ENCODE results near the gene R3HDM4.
A peak's percentile ranks its signal among the peaks of the same experiment; 100 is the strongest.

The R3HDM4 gene

DNA sequence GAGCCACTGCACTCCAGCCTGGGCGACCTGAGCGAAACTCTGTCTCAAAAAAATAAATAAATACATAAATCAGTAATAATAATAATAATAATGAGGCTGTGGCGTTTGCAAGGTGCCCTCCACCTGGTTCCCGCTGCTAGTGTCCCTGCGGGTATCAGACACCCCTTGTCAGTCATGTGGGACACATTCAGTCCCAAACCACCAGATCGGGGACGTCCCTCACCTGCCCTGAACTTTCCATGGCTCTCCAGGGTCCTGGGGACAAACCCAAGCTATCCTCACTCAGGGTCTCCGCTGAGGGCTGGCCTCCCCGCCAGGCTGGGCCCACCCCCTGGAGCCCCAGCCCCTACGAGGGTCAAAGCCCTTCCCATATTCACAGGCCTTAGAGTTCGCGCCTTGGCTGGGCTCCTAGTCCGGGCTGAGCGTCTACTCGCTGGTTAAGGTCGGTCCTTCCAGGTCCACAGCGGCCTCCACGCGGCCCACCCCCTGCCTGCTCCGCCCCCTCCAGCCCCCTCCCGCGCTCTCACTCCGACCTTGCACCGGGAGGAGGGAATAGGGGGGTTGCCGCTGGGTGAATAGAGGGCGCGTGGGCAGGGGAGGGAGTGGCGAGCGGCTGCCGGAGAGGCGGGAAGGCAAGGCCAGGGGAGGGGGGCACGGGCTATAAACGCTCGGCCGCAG, 3.8 kb upstream of the R3HDM4 start:
- peak in 1 of 3 donors; percentile 58 for DNase-seq (ENCODE audit: low read depth in 3 of 3)

DNA sequence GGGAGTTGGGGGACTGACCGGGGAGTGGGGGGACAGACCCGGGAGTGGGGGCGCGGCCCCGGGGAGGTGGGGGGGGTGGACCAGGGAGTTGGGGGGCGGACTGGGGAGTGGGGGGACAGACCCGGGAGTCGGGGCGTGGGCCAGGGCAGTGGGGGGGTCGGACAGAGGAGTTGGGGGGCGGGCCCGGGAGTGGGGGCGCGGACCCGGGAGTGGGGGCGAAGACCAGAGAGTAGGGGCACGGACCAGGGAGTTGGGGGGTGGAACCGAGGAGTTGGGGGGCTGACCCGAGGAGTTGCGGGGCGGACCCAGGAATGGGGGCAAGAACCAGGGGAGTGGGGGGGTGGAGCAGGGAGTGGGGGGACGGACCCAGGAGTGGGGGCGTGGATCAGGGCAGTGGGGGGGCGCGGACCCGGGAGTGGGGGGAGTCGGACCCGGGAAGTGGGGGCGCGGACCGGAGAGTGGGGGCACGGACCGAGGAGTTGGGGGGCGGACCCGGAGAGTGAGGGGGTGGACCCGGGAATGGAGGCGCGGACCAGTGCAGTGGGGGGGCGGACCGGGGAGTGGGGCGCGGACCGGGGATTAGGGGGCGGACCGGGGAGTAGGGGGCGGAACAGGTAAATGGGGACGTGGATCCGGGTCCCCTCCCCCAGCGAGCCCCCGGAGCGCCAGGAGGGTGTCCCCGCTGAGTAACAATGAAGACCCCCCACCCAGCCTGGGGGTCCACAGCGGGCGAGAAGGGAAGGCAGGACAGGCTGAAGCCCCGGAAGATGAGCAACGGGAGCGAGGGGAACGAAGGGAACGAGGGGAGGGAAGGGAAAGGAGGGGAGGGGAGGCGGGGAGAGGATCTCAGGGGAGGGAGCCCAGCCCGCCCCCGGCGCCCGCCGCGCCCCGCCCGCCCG, 589 bp downstream of the R3HDM4 start:
- no peak for DNase-seq (ENCODE audit: low read depth in 3 of 3)

DNA sequence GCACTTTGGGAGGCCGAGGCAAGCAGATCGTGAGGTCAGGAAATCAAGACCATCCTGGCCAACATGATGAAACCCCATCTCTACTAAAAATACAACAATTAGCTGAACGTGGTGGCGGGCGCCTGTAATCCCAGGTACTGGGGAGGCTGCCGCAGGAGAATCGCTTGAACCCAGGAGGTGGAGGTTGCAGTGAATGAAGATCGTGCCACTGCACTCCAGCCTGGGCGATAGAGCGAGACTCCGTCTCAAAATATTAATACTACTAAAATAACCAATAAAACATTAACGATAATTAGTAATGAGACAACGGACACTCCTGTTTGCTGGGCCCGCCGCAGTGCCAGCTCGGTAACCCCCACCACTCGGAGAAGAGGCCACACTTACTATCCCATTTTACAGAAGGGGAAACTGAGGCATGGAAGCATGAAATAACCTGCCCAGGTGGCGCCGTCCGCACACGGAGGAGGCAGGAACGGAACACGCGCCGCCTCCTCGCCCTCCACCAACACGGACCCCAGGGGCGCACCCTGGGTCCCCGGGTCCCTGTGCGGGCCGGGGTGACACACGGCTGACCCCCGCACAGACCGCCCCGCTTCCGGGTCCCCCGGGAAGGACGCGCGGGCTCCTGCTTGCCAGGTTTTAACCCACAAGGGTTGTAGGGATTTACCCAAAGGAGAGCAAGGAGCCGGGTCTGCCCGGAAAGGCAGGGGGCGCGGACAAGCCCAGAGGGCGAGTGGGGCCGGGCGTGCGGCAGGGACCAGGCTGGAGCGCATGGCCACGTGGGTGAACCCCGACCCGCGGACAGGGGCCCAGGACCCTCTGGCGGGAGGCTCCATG, 1.6 kb downstream of the R3HDM4 start:
- DNase-seq (ENCODE audit: low read depth in 3 of 3), result no peak

- no peak for DNase-seq (ENCODE audit: low read depth in 3 of 3)
Measured at GRCh38 chr19:907183-907853, 5.7 kb downstream of the R3HDM4 start.

DNA sequence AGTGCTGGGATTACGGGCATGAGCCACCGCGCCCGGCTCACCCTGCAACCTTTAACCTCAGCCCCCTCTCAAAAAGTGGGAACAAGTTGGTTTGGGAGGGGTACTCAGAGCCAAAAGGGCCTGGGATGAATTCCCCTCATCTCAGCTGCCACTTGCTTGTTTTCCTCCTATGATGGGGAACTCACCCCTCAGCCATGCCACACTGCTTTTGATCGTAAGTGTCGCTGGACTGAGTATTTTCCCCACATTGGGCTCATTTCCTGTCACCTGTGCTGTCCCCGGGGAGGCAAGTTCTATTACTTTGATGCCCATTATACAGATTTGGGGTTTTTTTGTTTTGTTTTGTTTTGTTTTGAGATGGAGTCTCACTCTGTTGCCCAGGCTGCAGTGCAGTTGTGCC, 6.5 kb downstream of the R3HDM4 start:
- no peak for DNase-seq (ENCODE audit: low read depth in 3 of 3)

DNA sequence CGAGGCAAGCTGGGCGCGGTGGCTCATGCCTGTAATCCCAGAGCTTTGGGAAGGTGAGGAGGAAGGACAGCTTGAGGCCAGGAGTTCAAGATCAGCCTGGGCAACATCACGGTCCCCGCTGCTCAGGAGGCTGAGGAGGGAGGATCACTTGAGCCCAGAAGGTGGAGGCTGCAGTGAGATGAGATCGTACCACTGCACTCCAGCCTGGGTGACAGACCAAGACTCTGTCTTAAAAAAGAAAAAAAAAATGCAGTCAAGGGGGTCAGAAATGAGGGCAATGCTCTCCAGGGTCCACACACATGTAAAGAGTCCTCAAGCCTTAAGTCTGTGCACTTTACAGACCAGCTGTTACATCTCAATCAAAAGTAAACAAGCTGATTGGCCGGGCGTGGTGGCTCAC, 8.5 kb downstream of the R3HDM4 start:
- DNase-seq (ENCODE audit: low read depth in 3 of 3), result no peak

- no peak for DNase-seq (ENCODE audit: low read depth in 3 of 3)
Measured at GRCh38 chr19:903266-903797, 9.7 kb downstream of the R3HDM4 start.

DNA sequence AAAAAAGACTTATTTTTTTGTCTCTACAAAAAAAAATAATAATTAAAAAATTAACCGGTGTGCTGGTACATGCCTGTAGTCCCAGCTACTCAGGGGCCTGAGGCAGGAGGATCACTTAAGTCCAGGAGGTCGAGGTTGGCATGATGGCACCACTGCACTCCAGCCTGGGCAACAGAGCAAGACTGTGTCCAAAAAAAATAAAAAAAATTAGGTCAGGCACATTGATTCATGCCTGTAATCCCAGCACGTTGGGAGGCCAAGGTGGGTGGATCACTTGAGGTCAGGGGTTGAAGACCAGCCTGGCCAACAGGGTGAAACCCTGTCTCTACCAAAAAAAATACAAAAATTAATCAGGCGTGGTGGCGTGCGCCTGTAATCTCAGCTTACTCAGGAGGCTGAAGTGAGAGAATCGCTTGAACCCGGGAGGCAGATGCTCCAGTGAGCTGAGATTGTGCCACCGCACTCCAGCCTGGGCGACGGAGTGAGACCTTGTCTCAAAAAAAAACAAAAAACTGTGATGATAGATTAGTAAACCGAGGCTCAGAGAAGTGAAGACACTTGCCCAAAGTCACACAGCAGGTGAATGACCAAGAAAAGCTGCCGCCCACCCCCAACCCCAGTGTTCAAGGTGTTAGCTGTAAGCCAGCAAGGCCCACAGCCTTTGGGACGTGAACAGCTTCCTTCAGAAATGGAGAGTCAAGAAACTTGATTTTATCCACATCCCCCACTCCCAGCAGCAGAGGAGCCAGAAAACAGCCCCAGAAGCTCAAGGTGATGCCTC, 10.4 kb downstream of the R3HDM4 start:
- DNase-seq (ENCODE audit: low read depth in 3 of 3), result no peak

GRCh38 chr19:902093-902370, 11.0 kb downstream of the R3HDM4 start:
- no peak for DNase-seq (ENCODE audit: low read depth in 3 of 3)

DNA sequence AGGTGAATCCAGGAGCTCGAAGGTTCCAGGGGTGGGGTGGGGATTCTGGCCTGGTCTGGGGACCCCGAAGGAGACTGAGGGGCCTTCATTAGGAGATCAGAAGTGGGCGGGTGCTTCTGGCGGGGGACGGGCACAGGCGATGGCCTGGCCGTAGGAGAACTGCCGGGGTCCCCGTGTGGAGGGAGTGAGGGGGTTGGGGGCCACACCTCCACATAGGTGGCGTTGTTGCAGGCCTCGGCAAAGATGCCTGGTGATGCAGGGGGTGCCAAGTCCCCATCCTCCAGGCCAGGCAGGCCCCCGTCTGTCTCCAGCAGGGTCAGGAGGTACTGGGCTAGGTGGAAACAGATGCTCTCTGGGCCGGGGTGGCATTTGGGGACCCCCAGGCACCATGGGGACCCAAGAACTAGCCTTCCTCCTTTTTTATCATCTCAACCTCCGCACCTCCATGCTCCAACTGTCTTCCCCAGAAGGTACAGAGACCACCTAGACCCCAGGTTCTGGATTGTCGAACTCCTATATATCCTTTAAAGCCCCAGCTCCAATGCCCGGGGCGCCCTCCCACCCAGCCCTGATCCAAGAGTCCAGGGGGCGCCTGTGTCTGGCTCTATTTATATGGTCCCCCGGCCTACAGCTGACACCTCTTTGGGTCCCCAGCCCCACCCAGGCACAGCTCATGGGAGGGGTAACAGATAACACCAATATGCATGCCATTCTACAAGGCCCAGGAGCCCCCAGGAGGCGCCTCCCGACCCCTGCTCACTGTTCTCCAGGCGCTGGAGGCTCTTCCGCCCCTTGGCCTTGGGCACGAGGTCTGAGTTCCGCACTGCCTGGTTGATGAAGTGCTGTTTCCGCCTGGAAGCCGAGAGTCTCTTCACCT, 11.6 kb downstream of the R3HDM4 start:
- no peak for DNase-seq (ENCODE audit: low read depth in 3 of 3)

- no peak for DNase-seq (ENCODE audit: low read depth in 3 of 3)
Measured at GRCh38 chr19:900302-901111, 12.5 kb downstream of the R3HDM4 start.

- no peak for DNase-seq (ENCODE audit: low read depth in 3 of 3)
Measured at GRCh38 chr19:900043-900301, 13.0 kb downstream of the R3HDM4 start.

- no peak for DNase-seq (ENCODE audit: low read depth in 3 of 3)
Measured at GRCh38 chr19:899336-900042, 13.5 kb downstream of the R3HDM4 start.

- no peak for DNase-seq (ENCODE audit: low read depth in 3 of 3)
Measured at GRCh38 chr19:898663-899062, 14.4 kb downstream of the R3HDM4 start.

- DNase-seq (ENCODE audit: low read depth in 3 of 3), result no peak
Measured at GRCh38 chr19:897442-898039, 15.5 kb downstream of the R3HDM4 start.

GRCh38 chr19:896999-897398, 16.0 kb downstream of the R3HDM4 start:
- no peak for DNase-seq (ENCODE audit: low read depth in 3 of 3)

- DNase-seq (ENCODE audit: low read depth in 3 of 3), result no peak
Measured at GRCh38 chr19:896434-896833, 16.6 kb downstream of the R3HDM4 start.

All from stimulated activated CD4-positive, alpha-beta T cell treated with anti-CD3 and anti-CD28 coated beads, TNF-alpha, amount 100 ng/mL, for 48 hours (primary cell).